Measurements from ENCODE around the gene ZNF862.

GRCh38 chr7:149855361-149856305, 17.5 kb downstream of the ZNF862 start:
- TF ChIP-seq CTCF (IDR thresholded peaks at IDR 0.05 in 4 of 5, conservative IDR thresholded peaks at IDR 0.05 in 1 of 5) (no peak), POLR2A (IDR thresholded peaks at IDR 0.05) (no peak)
